WTC11 (cell line): Measurements from ENCODE around the gene CYP2C9. TPM values are rescaled to one million over a fixed set of nuclear protein-coding genes. Genes with fewer than 3 reads are reported as not detected.

Source experiments
- ATAC-seq: fragments of 200-7000 bp; cut with Tn5 transposase; 2 replicates; pipeline ENCODE4 v1.10.0; 2021; ENCODE audit warnings: mild to moderate bottlenecking, moderate library complexity
- Bru-seq: library from RNA; stranded (reverse); fragments of 400-500 nt; gene quantifications from one replicate; lab custom pipeline; 2021; lab: Mats Ljungman, UMichigan
- CTCF ChIA-PET: fragments of 300-600 bp; sonication (Branson Sonifier 250); formaldehyde crosslinking; loops from one replicate; lab custom pipeline; 2021; ENCODE audit warnings: antibody characterized with exemption; lab: Charles Lee
- POLR2A ChIA-PET: fragments of 350-600 bp; sonication (Branson Sonifier 250); formaldehyde crosslinking; loops from one replicate; lab custom pipeline; 2021; ENCODE audit warnings: antibody characterized with exemption; lab: Charles Lee
- DNase-seq: peaks from one replicate; pipeline ENCODE4 v3.0.0; 2021; ENCODE audit warnings: low spot score
- H3K27ac Mint-ChIP-seq: 2 replicates; pipeline ENCODE4 v1.8.0; 2021; ENCODE audit warnings: mixed read lengths
- H3K27me3 Mint-ChIP-seq: 2 replicates; pipeline ENCODE4 v1.8.0; 2021; ENCODE audit warnings: low read depth, mild to moderate bottlenecking, moderate library complexity, mixed read lengths
- H3K36me3 Mint-ChIP-seq: 2 replicates; pipeline ENCODE4 v1.8.0; 2021; ENCODE audit warnings: mixed read lengths
- H3K4me1 Mint-ChIP-seq: 2 replicates; pipeline ENCODE4 v1.8.0; 2022; ENCODE audit warnings: mixed read lengths
- H3K4me3 Mint-ChIP-seq: 2 replicates; pipeline ENCODE4 v1.8.0; 2021; ENCODE audit warnings: mild to moderate bottlenecking, moderate library complexity, mixed read lengths
- H3K9me3 Mint-ChIP-seq: 2 replicates; pipeline ENCODE4 v1.8.0; 2021; ENCODE audit warnings: mixed read lengths
- CDX4 ChIP-seq: fragments of 250-450 bp; sonication (Bioruptor Pico); IDR thresholded peaks from 2 replicates; pipeline ENCODE4 v1.9.0; 2021; ENCODE audit warnings: moderate library complexity, mild to moderate bottlenecking, inconsistent platforms, borderline replicate concordance
- E2F1 ChIP-seq: sonication (generic); formaldehyde crosslinking; IDR thresholded peaks from 2 replicates; pipeline ENCODE4 v1.8.0; 2022; ENCODE audit warnings: mild to moderate bottlenecking, missing genetic modification reagents
- FOXJ3 ChIP-seq: sonication (generic); formaldehyde crosslinking; IDR thresholded peaks from 2 replicates; pipeline ENCODE4 v1.9.0; 2021; ENCODE audit warnings: missing genetic modification reagents, mild to moderate bottlenecking, borderline replicate concordance
- FOXK1 ChIP-seq: sonication (generic); formaldehyde crosslinking; IDR thresholded peaks from 2 replicates; pipeline ENCODE4 v1.8.0; 2022; ENCODE audit warnings: mild to moderate bottlenecking, moderate library complexity, missing genetic modification reagents
- FOXP1 ChIP-seq: sonication (generic); formaldehyde crosslinking; IDR thresholded peaks from 2 replicates; pipeline ENCODE4 v1.8.0; 2022; ENCODE audit warnings: missing genetic modification reagents, mild to moderate bottlenecking, moderate library complexity, borderline replicate concordance
- FOXP4 ChIP-seq: sonication (generic); formaldehyde crosslinking; IDR thresholded peaks from 2 replicates; pipeline ENCODE4 v1.8.0; 2022; ENCODE audit warnings: mild to moderate bottlenecking, missing genetic modification reagents
- GABPB1 ChIP-seq: sonication (generic); formaldehyde crosslinking; IDR thresholded peaks from 2 replicates; pipeline ENCODE4 v1.8.1; 2023; ENCODE audit warnings: mild to moderate bottlenecking, missing genetic modification reagents
- GTF2I ChIP-seq: fragments of 250-450 bp; sonication (Bioruptor Pico); conservative IDR thresholded peaks from 2 replicates; pipeline ENCODE4 v1.4.0; 2021; ENCODE audit warnings: mild to moderate bottlenecking
- HMGA2 ChIP-seq: fragments of 250-450 bp; sonication (Bioruptor Pico); IDR thresholded peaks from 2 replicates; pipeline ENCODE4 v1.4.0; 2021; ENCODE audit warnings: mild to moderate bottlenecking, moderate library complexity
- NFYB ChIP-seq: sonication (generic); formaldehyde crosslinking; conservative IDR thresholded peaks from 2 replicates; pipeline ENCODE4 v1.8.0; 2022; ENCODE audit warnings: low read depth, missing genetic modification reagents
- OVOL2 ChIP-seq: fragments of 250-450 bp; sonication (Bioruptor Pico); IDR thresholded peaks from 2 replicates; pipeline ENCODE4 v1.9.0; 2021; ENCODE audit warnings: mild to moderate bottlenecking, borderline replicate concordance
- PRRX2 ChIP-seq: fragments of 250-450 bp; sonication (Bioruptor Pico); IDR thresholded peaks from 2 replicates; pipeline ENCODE4 v1.8.0; 2021; ENCODE audit warnings: mild to moderate bottlenecking
- RORB ChIP-seq: fragments of 250-450 bp; sonication (Bioruptor Pico); IDR thresholded peaks from 2 replicates; pipeline ENCODE4 v1.9.0; 2021; ENCODE audit warnings: mild to moderate bottlenecking
- TEAD1 ChIP-seq: sonication (generic); formaldehyde crosslinking; IDR thresholded peaks from 2 replicates; pipeline ENCODE4 v1.8.0; 2022; ENCODE audit warnings: mild to moderate bottlenecking, missing genetic modification reagents
- ZNF232 ChIP-seq: sonication (generic); formaldehyde crosslinking; IDR thresholded peaks from 2 replicates; pipeline ENCODE4 v1.8.0; 2022; ENCODE audit warnings: mild to moderate bottlenecking, missing genetic modification reagents
- ZNF423 ChIP-seq: fragments of 250-450 bp; sonication (Bioruptor Pico); IDR thresholded peaks from 2 replicates; pipeline ENCODE4 v2.1.2; 2022; ENCODE audit warnings: mild to moderate bottlenecking, moderate library complexity
- ZNF512 ChIP-seq: sonication (generic); formaldehyde crosslinking; IDR thresholded peaks from 2 replicates; pipeline ENCODE4 v1.8.1; 2022; ENCODE audit warnings: missing genetic modification reagents, borderline replicate concordance
- ZNF671 ChIP-seq: fragments of 250-450 bp; sonication (Bioruptor Pico); IDR thresholded peaks from 2 replicates; pipeline ENCODE4 v1.8.0; 2021; ENCODE audit warnings: mild to moderate bottlenecking
- long read RNA-seq, 3 experiments: library from RNA in 1 of 3; library from capped mRNA in 1 of 3; library from polyadenylated mRNA in 1 of 3; unstranded in 2 of 3; stranded (forward) in 1 of 3; transcript quantifications; one replicate each; pipeline ENCODE4 v2.0.0, GENCODE V29; 2021
- total RNA-seq: library from RNA; stranded (reverse); gene quantifications from 3 replicates; pipeline ENCODE4 v1.2.3, GENCODE V29; 2021
- TF ChIP-seq, protein P1 (sequence below): fragments of 200-600 bp; IDR thresholded peaks from 2 replicates; pipeline ENCODE4 v1.8.0; 2022; ENCODE audit warnings: antibody characterized with exemption
- TF ChIP-seq, protein P2 (sequence below): sonication (generic); formaldehyde crosslinking; IDR thresholded peaks from 2 replicates; pipeline ENCODE4 v1.8.1; 2023; ENCODE audit warnings: mild to moderate bottlenecking, missing genetic modification reagents, moderate library complexity
- TF ChIP-seq, protein P3 (sequence below): sonication (generic); formaldehyde crosslinking; IDR thresholded peaks from 2 replicates; pipeline ENCODE4 v1.8.1; 2023; ENCODE audit warnings: mild to moderate bottlenecking, moderate library complexity, missing genetic modification reagents

CYP2C9 gene
- total RNA-seq: 0.32 to 0.64 TPM (median 0.50 TPM) in 3 replicates
- not detected for Bru-seq, nascent RNA
- long read RNA-seq, experiment 1: 0 reads
- long read RNA-seq, experiment 2: 0 reads
- long read RNA-seq, experiment 3: 0 reads

DNA sequence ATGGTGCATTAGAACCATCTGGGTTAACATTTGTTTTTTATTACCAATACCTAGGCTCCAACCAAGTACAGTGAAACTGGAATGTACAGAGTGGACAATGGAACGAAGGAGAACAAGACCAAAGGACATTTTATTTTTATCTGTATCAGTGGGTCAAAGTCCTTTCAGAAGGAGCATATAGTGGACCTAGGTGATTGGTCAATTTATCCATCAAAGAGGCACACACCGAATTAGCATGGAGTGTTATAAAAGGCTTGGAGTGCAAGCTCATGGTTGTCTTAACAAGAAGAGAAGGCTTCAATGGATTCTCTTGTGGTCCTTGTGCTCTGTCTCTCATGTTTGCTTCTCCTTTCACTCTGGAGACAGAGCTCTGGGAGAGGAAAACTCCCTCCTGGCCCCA, at the start of gene CYP2C9:
CYP2C9 (plus strand) TSS at position 276 of the 400 bp plus-strand sequence; CDS start at position 301, 25 bp downstream.
- Mint-ChIP-seq H3K27ac (no peak within 1 kb of the TSS), H3K4me1 (no peaks in the 10 kb centered on the region), H3K27me3 (peaks cover 3% of the 10 kb centered on the region; the same call in 1 of the 2 replicates), H3K36me3 (peaks cover 17% of the 10 kb centered on the region), H3K9me3 (peaks cover 31% of the 10 kb centered on the region), H3K4me3 (no peak within 1 kb of the TSS)
- DNase-seq (no peak), ATAC-seq (no peak)
- POLR2A ChIA-PET: no interaction called here
- TF ChIP-seq CDX4 (no peak), GABPB1 (CRISPR knock-in tag) (no peak), FOXJ3 (CRISPR knock-in tag) (no peak), FOXP1 (CRISPR knock-in tag) (no peak), FOXK1 (CRISPR knock-in tag) (no peak), GTF2I (no peak), RORB (no peak)
- TF ChIP-seq, protein P1, sequence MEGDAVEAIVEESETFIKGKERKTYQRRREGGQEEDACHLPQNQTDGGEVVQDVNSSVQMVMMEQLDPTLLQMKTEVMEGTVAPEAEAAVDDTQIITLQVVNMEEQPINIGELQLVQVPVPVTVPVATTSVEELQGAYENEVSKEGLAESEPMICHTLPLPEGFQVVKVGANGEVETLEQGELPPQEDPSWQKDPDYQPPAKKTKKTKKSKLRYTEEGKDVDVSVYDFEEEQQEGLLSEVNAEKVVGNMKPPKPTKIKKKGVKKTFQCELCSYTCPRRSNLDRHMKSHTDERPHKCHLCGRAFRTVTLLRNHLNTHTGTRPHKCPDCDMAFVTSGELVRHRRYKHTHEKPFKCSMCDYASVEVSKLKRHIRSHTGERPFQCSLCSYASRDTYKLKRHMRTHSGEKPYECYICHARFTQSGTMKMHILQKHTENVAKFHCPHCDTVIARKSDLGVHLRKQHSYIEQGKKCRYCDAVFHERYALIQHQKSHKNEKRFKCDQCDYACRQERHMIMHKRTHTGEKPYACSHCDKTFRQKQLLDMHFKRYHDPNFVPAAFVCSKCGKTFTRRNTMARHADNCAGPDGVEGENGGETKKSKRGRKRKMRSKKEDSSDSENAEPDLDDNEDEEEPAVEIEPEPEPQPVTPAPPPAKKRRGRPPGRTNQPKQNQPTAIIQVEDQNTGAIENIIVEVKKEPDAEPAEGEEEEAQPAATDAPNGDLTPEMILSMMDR: no peak
- CTCF ChIA-PET: no interaction called here

DNA sequence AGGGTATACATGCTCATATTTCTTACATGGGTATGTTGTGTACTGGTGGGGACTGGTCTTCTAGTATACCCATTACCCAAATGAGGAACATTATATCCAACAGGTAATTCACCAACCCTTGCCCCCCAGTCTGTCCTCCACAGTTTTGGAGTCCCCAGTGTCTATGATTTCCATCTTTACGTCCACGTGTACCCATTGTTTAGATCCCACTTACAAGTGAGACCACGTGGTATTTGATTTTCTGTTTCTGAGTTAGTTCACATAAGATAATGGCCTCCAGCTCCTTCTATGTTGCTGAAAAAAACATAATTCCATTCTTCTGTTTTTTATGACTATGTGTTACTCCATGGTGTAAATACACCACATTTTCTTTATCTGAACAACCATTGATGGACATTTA, 49.3 kb upstream of the CYP2C9 start:
- peaks cover 25% of the 10 kb centered on the region for H3K9me3 Mint-ChIP-seq
- H3K4me3 Mint-ChIP-seq: no peak overlapping the region
- DNase-seq (no peak), ATAC-seq (no peak)
- peaks cover 2% of the 10 kb centered on the region for H3K36me3 Mint-ChIP-seq
- peaks cover 9% of the 10 kb centered on the region; the same call in 1 of the 2 replicates for H3K27me3 Mint-ChIP-seq
- POLR2A ChIA-PET: no interaction called here
- H3K27ac Mint-ChIP-seq: no peak overlapping the region
- CTCF ChIA-PET: no interaction called here
- TF ChIP-seq PRRX2 (CRISPR knock-in tag) (no peak), NFYB (CRISPR knock-in tag) (no peak), OVOL2 (CRISPR knock-in tag) (no peak), TEAD1 (CRISPR knock-in tag) (no peak), E2F1 (CRISPR knock-in tag) (no peak), ZNF232 (CRISPR knock-in tag) (no peak), ZNF423 (CRISPR knock-in tag) (no peak), FOXP4 (CRISPR knock-in tag) (no peak), ZNF671 (CRISPR knock-in tag) (no peak), ZNF512 (CRISPR knock-in tag) (no peak), HMGA2 (no peak)
- TF ChIP-seq, protein P2, sequence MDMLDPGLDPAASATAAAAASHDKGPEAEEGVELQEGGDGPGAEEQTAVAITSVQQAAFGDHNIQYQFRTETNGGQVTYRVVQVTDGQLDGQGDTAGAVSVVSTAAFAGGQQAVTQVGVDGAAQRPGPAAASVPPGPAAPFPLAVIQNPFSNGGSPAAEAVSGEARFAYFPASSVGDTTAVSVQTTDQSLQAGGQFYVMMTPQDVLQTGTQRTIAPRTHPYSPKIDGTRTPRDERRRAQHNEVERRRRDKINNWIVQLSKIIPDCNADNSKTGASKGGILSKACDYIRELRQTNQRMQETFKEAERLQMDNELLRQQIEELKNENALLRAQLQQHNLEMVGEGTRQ (CRISPR knock-in tag): no peak
- TF ChIP-seq, protein P3, sequence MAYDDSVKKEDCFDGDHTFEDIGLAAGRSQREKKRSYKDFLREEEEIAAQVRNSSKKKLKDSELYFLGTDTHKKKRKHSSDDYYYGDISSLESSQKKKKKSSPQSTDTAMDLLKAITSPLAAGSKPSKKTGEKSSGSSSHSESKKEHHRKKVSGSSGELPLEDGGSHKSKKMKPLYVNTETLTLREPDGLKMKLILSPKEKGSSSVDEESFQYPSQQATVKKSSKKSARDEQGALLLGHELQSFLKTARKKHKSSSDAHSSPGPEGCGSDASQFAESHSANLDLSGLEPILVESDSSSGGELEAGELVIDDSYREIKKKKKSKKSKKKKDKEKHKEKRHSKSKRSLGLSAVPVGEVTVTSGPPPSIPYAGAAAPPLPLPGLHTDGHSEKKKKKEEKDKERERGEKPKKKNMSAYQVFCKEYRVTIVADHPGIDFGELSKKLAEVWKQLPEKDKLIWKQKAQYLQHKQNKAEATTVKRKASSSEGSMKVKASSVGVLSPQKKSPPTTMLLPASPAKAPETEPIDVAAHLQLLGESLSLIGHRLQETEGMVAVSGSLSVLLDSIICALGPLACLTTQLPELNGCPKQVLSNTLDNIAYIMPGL (CRISPR knock-in tag): no peak
- H3K4me1 Mint-ChIP-seq: no peaks in the 10 kb centered on the region
